HUES64 (cell line): Measurements from ENCODE around the gene CYP51A1.

Experiments used
- H3K27ac ChIP-seq: 2 replicates; pipeline ENCODE4 v1.7.0; 2013; ENCODE audit warnings: low read depth, low read length, inconsistent platforms
- H3K27me3 ChIP-seq: 2 replicates; pipeline ENCODE4 v1.6.1; 2013; ENCODE audit warnings: mild to moderate bottlenecking, low read length; ENCODE audit not compliant: insufficient read depth
- H3K36me3 ChIP-seq: 2 replicates; pipeline ENCODE4 v1.6.1; 2013; ENCODE audit warnings: mild to moderate bottlenecking, low read length; ENCODE audit not compliant: insufficient read depth
- H3K4me1 ChIP-seq: 2 replicates; pipeline ENCODE4 v1.6.1; 2013; ENCODE audit warnings: mild to moderate bottlenecking, low read length, moderate library complexity; ENCODE audit not compliant: insufficient read depth
- H3K4me3 ChIP-seq: 2 replicates; pipeline ENCODE4 v1.5.1; 2013; ENCODE audit warnings: mild to moderate bottlenecking, low read length, moderate library complexity
- H3K9ac ChIP-seq: 2 replicates; pipeline ENCODE4 v1.6.1; 2013; ENCODE audit warnings: mild to moderate bottlenecking, low read depth, low read length
- H3K9me3 ChIP-seq: 2 replicates; pipeline ENCODE4 v1.6.1; 2013; ENCODE audit warnings: low read depth, low read length; ENCODE audit not compliant: insufficient read depth
- WGBS: fragments of 150-250, 120-280 bp; methylation state at CpG from one replicate; pipeline ENCODE4 v1.1.7; 2013; ENCODE audit warnings: missing lambda C conversion rate; 5-methylcytosine and 5-hydroxymethylcytosine counted together

The CYP51A1 gene

GRCh38 chr7:92075455-92076158, 58.7 kb downstream of the CYP51A1 start:
- WGBS = 98% methylated on average over 4 of the region's 4 CpGs
- H3K27ac ChIP-seq = no peak overlapping the region
- no peaks in the 10 kb centered on the region for H3K9me3 ChIP-seq
- no peak overlapping the region for H3K9ac ChIP-seq
- H3K4me3 ChIP-seq = no peak overlapping the region
- peaks cover 53% of the 10 kb centered on the region for H3K36me3 ChIP-seq
- 0 out of 2 replicates have a peak, but pooled peaks cover 5% of the 10 kb centered on the region for H3K4me1 ChIP-seq
- no peaks in the 10 kb centered on the region for H3K27me3 ChIP-seq

- WGBS = 95% methylated on average over 3 of the region's 3 CpGs
- H3K36me3 ChIP-seq = peaks cover 38% of the 10 kb centered on the region
- no peaks in the 10 kb centered on the region for H3K9me3 ChIP-seq
- no peak overlapping the region for H3K4me3 ChIP-seq
- 0 out of 2 replicates have a peak, but pooled peaks cover 5% of the 10 kb centered on the region for H3K4me1 ChIP-seq
- no peak overlapping the region for H3K9ac ChIP-seq
- H3K27me3 ChIP-seq = no peaks in the 10 kb centered on the region
- H3K27ac ChIP-seq = no peak overlapping the region
Measured at GRCh38 chr7:92072708-92073107, 61.6 kb downstream of the CYP51A1 start.

- WGBS = no CpG with 5 or more reads among the region's 1 CpG
- Histone ChIP-seq H3K27me3 (no peaks in the 10 kb centered on the region), H3K9ac (no peak overlapping the region), H3K4me1 (0 out of 2 replicates have a peak, but pooled peaks cover 5% of the 10 kb centered on the region), H3K36me3 (peaks cover 38% of the 10 kb centered on the region), H3K27ac (no peak overlapping the region), H3K4me3 (no peak overlapping the region), H3K9me3 (no peaks in the 10 kb centered on the region)
Measured at GRCh38 chr7:92072121-92072520, 62.2 kb downstream of the CYP51A1 start.

- WGBS = 91% methylated on average over 4 of the region's 5 CpGs
- Histone ChIP-seq H3K9ac (no peak overlapping the region), H3K36me3 (peaks cover 45% of the 10 kb centered on the region)
Measured at GRCh38 chr7:92071032-92071431, 63.2 kb downstream of the CYP51A1 start.

GRCh38 chr7:92064438-92065029, 69.7 kb downstream of the CYP51A1 start:
- Histone ChIP-seq H3K4me3 (no peak overlapping the region), H3K9ac (no peak overlapping the region), H3K4me1 (no peaks in the 10 kb centered on the region), H3K27me3 (no peaks in the 10 kb centered on the region), H3K9me3 (no peaks in the 10 kb centered on the region), H3K27ac (no peak overlapping the region), H3K36me3 (peaks cover 43% of the 10 kb centered on the region)
- WGBS = 86% methylated on average over 2 of the region's 2 CpGs

More at GRCh38 chr7:92071032-92071431, 63.2 kb downstream of the CYP51A1 start:
- H3K27me3 ChIP-seq = no peaks in the 10 kb centered on the region
- no peak overlapping the region for H3K4me3 ChIP-seq
- H3K9me3 ChIP-seq = no peaks in the 10 kb centered on the region
- H3K4me1 ChIP-seq = no peaks in the 10 kb centered on the region
- no peak overlapping the region for H3K27ac ChIP-seq
